KBM-7 (cell line): Measurements from ENCODE around the gene STON2.
A peak's percentile ranks its signal among the peaks of the same experiment; 100 is the strongest.
"Not testable (repeated sequence)": the region's sequence is repeated elsewhere in the genome, so short reads cannot be mapped to it uniquely, and the experiment has no call there.

ENCODE experiments used
- DNase-seq: peaks from one replicate; pipeline ENCODE4 v3.0.0-alpha.2; 2015
- in situ Hi-C: fragments of 300-500 bp; cut with MboI; formaldehyde crosslinking; loops from 2 replicates; pipeline ENCODE4 v1.14.3; 2020; ENCODE audit warnings: low sequenced_read_pairs, low pct_unique_long_range_greater_than_20kb, mixed read lengths

Gene STON2

DNA sequence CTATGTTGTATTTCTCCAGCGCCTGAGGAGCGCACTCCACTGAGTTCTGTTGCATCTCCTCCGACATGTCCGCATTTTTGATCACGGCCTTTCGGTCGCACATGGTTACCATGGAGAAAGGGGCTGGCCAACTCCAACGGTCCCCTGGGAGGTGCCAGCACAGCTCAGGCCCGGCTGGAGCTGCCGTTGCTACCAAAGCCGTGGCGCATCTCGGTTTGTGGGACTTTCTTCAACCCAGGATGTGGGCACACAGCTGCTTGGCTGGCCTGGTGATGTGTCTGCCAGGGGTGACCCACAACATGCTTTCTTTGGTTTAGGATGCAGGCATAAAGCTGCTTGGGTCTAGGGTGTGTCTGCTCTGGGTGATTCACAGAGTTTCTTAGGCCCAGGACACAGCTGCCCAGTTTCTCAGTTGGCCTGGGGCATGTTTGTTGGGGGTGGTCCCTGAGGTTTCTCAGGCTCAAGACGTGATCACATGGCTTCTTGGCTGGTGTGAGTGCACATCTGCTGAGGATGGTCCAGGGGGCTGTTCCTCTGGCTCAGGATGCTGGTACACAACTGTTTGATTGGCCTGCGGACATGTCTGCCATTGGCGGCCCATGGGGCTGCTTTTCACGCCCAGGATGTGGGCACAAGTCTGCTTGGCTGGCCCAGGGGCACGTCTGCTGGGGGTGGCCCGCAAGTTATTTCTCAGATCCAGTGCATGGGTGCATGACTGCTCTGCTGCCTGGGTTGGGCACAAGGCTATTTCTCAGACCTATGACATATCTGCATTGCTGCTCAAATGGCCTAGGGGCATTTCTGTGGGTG is 153.5 kb downstream of the STON2 start:
- no peak for DNase-seq
- in situ Hi-C loops = no loop called here

DNA sequence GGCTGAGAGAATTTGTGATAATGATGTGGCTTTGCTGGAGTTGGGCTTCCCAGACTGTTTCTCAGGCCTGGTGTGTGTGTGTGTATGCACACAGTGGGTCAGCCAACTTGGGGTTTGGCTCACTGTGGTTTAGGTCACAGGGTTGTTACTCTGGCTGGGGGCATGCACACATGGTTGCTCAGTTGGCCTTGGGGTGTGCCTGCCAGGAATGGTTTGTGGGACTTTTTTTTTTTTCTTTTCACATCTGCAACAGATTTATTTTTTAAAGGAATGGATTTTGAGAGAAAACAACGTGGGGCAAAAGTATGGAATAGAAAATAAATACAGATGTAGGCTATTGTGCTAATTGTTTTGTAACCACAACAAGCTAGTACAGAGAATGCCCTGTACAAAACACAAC is 154.4 kb downstream of the STON2 start:
- in situ Hi-C loops = no loop called here
- DNase-seq = no peak

DNA sequence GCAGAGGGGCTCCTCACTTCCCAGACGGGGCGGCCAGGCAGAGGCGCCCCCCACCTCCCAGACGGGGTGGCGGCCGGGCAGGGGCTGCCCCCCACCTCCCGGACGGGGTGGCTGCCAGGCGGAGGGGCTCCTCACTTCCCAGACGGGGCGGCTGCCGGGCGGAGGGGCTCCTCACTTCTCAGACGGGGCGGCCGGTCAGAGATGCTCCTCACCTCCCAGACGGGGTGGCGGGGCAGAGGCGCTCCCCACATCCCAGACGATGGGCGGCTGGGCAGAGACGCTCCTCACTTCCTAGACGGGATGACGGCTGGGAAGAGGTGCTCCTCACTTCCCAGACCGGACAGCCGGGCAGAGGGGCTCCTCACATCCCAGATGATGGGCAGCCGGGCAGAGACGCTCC is 155.7 kb downstream of the STON2 start:
- DNase-seq, in situ Hi-C loops: not testable (repeated sequence)

GRCh38 chr14:81243499-81243898 is 156.6 kb downstream of the STON2 start:
- in situ Hi-C loops = no loop called here
- no peak for DNase-seq

DNA sequence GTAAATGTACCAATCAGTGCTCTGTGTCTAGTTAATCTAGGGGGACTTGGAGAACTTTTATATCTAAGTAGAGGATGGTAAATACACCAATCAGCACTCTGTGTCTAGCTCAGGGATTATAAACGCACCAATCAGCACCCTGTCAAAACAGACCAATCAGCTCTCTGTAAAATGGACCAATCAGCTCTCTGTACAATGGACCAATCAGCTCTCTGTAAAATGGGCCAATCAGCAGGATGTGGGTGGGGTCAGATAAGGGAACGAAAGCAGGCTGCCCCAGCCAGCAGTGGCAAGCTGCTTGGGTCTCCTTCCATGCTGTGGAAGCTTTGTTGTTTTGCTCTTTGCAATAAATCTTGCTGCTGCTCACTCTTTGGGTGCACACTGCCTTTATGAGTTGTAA is 163.3 kb downstream of the STON2 start:
- DNase-seq, in situ Hi-C loops: not testable (repeated sequence)

DNA sequence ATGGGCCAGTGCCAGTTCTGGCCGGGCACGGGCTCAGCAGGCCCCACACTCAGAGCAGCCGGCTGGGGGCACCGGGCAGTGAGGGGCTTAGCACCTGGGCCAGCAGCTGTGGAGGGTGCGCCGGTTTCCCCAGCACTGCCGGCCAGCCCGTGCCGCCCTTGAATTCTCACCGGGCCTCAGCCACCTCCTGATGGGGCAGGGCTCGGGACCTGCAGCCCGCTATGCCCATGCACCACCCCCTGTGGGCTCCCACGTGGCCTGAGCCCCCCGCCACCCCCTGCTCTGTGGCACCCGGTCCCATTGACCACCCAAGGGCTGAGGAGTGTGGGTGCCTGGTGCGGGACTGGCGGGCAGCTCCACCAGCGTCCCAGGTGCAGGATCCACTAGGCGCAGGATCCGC is 164.0 kb downstream of the STON2 start:
- DNase-seq = no peak
- in situ Hi-C loops = no loop called here

GRCh38 chr14:81235096-81235495 is 165.0 kb downstream of the STON2 start:
- in situ Hi-C loops = no loop called here
- DNase-seq = no peak

- in situ Hi-C loops = no loop called here
- no peak for DNase-seq
These were observed 165.8 kb downstream of the STON2 start for GRCh38 chr14:81234278-81234677.

DNA sequence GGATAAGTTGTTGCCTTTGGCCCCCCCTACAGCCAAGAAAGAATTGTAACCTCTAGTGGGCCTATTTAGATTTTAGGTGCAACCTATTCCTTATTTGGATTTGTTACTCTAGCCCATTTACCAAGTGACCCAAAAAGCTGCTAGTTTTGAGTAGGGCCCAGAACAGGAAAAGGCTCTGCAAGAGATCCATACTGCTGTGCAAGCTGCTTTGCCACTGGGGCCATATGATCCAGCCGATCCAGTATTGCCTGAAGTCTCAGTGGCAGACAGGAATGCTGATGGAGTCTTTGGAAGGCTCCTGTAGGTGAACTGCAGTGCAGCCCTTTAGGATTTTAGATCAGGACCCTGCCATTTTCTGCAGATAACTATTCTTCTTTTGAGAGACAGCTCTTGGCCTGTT is 166.5 kb downstream of the STON2 start:
- in situ Hi-C loops = no loop called here
- no peak for DNase-seq

- in situ Hi-C loops = no loop called here
- DNase-seq = no peak
These were observed 168.6 kb downstream of the STON2 start for GRCh38 chr14:81231540-81231939.

DNA sequence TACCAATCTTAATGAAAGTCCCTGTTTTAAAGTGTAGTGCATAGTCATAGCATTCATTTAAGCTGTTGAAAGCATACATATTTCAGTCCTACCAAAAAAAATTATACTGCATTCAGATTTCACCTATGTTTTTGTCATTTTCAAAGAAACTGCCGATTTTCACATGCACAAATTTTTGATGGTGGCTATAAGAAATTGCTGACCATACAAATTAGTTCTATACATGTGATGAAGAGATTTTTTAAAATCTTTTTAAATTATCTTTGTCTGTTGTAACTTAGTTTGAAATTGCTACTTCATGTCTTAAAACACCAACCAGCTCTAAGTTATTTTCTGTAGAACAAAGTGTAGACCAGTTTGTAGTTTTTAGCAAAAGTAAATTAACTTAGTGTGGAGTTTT is 175.9 kb downstream of the STON2 start:
- in situ Hi-C loops = no loop called here

GRCh38 chr14:81223788-81224187 is 176.3 kb downstream of the STON2 start:
- DNase-seq, in situ Hi-C loops: not testable (repeated sequence)

More for the DNA sequence above, 175.9 kb downstream of the STON2 start:
- DNase-seq = no peak

GRCh38 chr14:81222691-81223090 is 177.4 kb downstream of the STON2 start:
- in situ Hi-C loops = no loop called here
- no peak for DNase-seq

DNA sequence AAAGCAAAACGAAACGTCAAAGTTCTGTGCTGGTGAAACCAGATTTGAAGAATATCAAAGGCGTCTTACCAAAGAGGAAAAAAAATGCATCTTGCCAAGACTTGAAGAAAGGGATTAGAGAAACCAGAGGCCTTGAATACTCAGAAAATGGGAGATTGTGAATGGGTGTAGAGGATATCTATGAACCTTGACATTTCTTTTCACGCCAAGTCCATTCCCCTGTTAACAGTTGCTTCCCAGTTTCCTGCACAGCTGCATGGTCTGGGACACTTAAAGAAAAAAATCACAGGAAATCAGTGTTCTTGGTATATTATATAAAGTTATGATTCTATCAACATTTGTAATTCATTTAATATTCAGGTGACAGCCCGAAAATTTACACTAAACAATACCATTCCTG is 178.0 kb downstream of the STON2 start:
- in situ Hi-C loops = no loop called here
- no peak for DNase-seq

GRCh38 chr14:81221579-81222102 is 178.5 kb downstream of the STON2 start:
- in situ Hi-C loops = no loop called here

DNA sequence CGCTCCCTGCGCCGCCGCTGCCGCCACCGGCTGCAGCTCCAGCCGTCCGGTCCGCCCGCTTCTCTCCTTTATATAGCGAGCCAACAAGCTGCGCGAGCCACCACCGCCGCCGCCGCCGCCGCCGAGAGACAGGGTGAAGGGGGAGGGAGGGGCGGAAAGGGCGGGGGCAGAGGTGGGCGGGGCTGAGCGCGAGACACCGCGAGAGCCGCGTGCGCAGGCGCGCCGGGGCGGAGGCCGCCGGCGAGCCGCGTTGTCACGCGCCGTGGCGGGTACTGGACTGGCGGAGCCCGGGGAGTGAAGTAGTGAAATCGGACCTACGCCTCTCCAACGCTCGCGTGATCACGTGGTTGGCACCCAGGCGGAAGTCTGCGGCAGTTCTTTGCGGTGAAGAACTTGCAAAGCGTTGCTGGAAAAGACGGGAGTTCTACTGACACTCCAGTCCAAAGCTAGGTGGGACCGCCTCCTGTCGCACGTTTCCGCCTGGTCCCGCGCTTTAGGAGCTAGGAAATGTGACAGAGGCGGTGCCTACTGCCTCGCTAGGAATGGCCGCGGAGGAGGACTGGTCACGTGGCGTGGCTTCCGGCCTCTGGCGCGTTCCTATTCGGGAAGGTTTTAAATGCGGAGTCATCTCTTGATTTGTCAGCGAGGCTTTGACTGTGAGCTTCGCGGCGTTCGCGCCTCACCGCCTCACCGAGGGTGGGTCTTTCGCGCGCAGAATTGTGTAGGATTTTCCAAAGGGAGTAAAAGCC is 179.1 kb downstream of the STON2 start, which contains the start of gene GTF2A1:
Gene GTF2A1 (minus strand): TSS at position 130 of the 749 bp plus-strand sequence. CDS start 441 bp downstream, outside the sequence.
- in situ Hi-C loops = no loop called here
- DNase-seq = peak; percentile 95

More at GRCh38 chr14:81221579-81222102, 178.5 kb downstream of the STON2 start:
- DNase-seq = no peak

- DNase-seq = no peak
- in situ Hi-C loops = no loop called here
These were observed 179.6 kb downstream of the STON2 start for GRCh38 chr14:81220580-81220829.

- in situ Hi-C loops = no loop called here
- DNase-seq = no peak
These were observed 180.2 kb downstream of the STON2 start for GRCh38 chr14:81219759-81220579.

GRCh38 chr14:81219210-81219758 is 180.8 kb downstream of the STON2 start:
- in situ Hi-C loops = no loop called here
- peak; percentile 94 for DNase-seq
